RCC 7860 (cell line): ENCODE results near the gene EIF2S3.
"Not testable (repeated sequence)": the region's sequence is repeated elsewhere in the genome, so short reads cannot be mapped to it uniquely, and the experiment has no call there.

Source experiments
- DNase-seq: peaks from one replicate; pipeline ENCODE4 v3.0.0-alpha.2; 2015; ENCODE audit warnings: low spot score
- FAIRE-seq: peaks from 2 replicates; lab custom pipeline; 2012; peaks lifted over from hg19 to GRCh38; lab: Jason Lieb, UNC

The EIF2S3 gene

DNA sequence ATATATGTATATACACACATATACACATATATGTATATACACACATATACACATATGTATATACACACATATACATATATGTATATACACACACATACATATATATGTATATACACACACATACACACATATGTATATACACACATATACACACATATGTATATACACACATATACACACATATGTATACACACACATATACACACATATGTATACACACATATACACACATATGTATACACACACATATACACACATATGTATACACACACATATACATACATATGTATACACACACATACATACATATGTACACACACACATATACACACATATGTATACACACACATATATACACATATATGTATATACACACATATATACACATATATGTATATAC, 8.7 kb upstream of the EIF2S3 start:
- not testable (repeated sequence) for DNase-seq
- peak; percentile 73 for FAIRE-seq

DNA sequence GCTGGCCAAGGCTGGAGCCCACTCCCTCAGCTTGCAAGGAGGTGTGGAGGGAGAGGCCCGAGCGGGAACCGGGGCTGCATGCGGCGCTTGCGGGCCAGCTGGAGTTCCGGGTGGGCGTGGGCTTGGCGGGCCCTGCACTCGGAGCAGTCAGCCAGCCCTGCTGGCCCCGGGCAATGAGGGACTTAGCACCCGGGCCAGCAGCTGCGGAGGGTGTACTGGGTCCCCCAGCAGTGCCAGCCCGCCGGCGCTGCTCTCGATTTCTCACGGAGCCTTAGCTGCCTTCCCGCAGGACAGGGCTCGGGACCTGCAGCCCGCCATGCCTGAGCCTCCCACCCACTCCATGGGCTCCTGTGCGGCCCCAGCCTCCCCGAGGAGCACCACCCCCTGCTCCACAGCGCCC, 5.1 kb upstream of the EIF2S3 start:
- not testable (repeated sequence) for FAIRE-seq, DNase-seq

DNA sequence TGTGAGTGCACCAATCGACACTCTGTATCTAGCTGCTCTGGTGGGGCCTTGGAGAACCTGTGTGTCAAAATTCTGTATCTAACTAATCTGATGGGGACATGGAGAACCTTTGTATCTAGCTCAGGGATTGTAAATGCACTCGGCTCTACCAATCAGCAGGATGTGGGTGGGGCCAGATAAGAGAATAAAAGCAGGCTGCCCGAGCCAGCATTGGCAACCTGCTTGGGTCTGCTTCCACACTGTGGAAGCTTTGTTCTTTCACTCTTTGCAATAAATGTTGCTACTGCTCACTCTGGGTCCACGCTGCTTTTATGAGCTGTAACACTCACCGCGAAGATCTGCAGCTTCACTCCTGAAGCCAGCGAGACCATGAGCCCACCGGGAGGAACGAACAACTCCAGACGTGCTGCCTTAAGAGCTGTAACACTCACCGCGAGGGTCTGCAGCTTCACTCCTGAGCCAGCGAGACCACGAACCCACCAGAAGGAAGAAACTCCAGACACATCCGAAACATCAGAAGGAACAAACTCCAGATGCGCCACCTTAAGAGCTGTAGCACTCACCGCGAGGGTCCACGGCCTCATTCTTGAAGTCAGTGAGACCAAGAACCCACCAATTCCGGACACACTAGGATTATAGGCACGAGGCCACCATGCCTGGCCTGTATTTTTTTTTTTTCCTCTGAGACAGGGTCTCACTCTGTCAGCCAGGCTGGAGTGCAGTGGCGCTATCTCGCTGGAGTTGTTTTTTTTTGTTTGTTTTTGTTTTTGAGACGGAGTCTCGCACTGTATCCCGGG, 4.0 kb upstream of the EIF2S3 start:
- DNase-seq, FAIRE-seq: not testable (repeated sequence)

DNA sequence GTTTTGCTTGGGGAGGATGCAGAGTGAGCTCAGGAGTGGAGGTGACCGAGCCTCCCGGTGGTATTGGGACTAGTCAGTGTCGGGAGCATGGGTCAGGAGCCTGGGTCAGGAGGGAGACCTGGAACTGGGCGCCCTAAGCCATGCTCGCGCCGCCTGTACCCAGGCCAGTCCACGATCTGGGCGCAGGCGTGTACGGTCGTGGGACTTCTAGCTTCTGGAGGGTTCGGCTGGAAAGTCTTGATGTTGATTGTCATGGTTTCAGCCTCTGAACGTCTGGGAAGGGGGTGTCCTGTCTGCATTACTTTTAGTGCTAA, 244 bp downstream of the EIF2S3 start:
- no peak for FAIRE-seq
- no peak for DNase-seq

DNA sequence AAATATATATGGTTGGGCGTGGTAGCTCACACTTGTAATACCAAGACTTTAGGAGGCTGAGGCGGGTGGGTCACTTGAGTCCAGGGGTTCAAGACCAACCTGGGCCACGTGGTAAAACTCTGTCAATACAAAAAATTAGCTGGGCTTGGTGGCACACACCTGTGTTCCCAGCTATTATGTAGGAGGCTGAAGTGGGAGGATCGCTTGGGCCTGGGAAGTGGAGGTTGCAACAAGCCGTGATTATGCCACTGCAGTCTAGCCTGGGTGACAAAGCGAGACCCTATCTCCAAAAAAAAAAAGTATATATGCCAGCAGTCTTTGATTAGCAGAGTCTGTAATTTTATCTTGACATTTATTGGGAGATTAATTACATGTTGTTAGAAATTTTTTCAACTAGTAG, 8.7 kb downstream of the EIF2S3 start:
- FAIRE-seq (no peak), DNase-seq (no peak)

DNA sequence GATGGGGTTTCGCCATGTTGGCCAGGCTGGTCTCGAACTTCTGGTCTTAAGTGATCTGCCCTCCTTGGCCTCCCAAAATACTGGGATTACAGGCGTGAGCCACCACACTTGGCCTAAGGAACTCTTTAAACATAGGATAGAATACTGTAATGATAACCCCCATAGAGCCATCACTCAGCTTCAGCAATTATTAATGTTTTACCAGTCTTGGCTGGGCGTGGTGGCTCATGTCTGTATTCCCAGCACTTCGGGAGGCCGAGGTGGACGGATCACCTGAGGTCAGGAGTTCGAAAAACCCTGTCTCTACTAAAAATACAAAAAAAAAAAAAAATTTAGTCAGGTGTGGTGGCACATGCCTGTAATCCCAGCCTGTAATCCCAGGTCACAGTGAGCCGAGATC, 15.1 kb downstream of the EIF2S3 start:
- DNase-seq (no peak), FAIRE-seq (no peak)

DNA sequence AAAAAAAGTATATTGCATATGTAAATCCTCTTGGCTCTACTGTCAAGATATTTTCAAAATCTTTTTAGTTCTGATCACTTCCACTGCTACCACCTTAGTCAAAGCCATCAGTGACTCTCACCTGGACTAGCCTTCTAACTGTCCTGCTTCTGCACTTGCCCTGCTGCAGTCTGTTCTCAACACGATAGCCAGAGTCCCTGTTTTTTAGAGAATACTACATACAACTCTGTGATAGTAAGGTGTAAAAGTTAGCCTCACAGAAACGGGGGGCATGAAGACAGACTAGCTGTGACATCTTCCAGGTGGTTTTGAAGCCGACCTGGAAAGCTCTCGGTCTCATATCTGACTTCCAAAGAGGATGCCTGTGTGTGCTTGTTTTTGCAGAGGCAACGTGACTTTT, 24.7 kb downstream of the EIF2S3 start:
- no peak for FAIRE-seq
- no peak for DNase-seq

DNA sequence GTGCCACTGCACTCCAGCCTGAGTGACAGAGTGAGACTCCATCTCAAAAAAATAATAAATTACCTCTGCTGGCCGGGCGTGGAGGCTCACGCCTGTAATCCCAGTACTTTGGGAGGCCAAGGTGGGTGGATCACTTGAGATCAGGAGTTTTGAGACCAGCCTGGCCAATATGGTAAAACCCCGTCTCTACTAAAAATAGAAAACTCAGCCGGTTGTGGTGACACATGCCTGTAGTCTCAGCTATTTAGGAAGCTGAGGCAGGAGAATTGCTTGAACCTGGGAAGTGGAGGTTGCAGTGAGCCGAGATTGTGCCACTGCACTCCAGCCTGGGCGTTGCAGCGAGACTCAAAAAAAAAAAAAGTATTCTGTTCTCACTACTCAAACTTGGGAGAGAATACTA, 25.5 kb downstream of the EIF2S3 start:
- not testable (repeated sequence) for FAIRE-seq, DNase-seq

DNA sequence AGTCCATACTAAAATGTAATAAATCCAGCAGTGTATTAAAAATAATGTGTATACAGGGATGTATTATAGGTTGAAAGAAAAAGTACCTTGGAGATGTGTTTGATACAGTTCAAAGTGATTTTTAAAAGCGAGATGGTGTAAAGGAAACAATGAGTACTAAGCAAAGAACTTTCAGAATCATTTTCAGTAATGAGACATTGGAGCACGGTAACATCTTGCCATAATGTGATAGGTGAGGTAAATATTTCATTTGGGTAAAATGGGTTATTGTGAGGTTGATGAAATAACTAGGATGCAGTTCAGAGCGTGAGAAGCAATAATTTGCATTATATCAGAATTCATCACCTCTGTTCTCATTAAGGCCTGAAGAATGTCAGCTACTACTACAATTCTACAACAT, 25.9 kb downstream of the EIF2S3 start:
- FAIRE-seq (no peak), DNase-seq (no peak)

DNA sequence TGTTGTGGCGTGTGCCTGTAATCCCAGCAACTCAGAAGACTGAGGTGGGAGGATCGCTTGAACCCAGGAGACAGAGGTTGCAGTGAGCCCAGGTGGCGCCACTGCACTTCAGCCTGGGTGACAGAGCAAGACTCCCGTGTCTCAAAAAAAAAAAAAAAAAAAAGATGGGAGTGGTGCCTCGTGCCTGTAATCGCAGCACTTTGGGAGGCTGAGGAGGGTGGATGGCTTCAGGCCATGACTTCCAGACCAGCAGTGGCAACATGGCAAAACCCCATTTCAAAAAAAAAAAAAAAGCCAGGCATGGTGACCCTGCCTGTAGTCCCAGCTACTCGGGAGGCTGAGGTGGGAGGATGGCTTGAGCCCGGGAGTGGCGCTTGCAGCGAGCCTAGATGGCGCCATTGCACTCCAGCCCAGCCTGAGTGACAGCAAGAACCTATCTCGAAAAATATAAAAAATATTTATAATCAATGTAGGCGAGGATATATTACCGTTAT, 27.0 kb downstream of the EIF2S3 start:
- peak; percentile 23 for FAIRE-seq

DNA sequence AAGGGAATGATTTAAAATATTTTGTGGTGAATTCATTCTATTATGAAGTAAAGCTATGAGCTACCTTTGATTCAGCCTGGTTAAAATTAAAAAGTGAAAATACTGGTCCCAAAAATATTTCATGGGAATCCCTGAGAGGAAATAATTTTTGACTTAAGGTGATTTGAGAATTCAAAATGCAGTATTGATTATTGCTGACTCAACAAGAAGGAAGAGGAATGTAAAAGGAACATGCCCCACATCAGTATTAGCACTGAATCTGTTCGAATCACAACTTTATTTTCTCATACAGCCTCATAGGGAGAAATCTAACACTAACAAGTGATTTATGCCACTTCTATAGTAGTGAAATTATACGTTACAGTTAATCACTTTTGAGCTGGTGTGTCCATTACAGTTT, 27.7 kb downstream of the EIF2S3 start:
- FAIRE-seq (no peak), DNase-seq (no peak)

More for the DNA sequence above, 27.0 kb downstream of the EIF2S3 start:
- DNase-seq = peak; percentile 17

DNA sequence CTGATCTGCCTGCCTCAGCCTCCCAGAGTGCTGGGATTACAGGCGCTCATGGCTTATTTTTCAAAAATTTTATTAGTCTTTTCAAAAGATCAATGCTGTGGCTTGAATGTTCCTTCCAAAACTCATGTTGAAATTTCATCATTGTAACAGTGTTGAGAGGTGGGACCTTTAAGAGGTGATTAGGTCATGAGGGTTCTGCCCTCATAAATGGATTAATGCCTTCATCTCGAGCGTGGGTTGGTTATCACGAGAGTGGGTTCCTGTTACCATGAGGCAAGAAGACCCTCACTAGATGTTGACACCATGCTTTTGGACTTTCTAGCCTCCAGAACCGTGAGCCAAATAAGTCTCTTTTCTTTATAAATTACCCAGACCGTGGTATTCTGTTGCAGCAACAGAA, 30.3 kb downstream of the EIF2S3 start:
- no peak for DNase-seq
- FAIRE-seq = no peak

DNA sequence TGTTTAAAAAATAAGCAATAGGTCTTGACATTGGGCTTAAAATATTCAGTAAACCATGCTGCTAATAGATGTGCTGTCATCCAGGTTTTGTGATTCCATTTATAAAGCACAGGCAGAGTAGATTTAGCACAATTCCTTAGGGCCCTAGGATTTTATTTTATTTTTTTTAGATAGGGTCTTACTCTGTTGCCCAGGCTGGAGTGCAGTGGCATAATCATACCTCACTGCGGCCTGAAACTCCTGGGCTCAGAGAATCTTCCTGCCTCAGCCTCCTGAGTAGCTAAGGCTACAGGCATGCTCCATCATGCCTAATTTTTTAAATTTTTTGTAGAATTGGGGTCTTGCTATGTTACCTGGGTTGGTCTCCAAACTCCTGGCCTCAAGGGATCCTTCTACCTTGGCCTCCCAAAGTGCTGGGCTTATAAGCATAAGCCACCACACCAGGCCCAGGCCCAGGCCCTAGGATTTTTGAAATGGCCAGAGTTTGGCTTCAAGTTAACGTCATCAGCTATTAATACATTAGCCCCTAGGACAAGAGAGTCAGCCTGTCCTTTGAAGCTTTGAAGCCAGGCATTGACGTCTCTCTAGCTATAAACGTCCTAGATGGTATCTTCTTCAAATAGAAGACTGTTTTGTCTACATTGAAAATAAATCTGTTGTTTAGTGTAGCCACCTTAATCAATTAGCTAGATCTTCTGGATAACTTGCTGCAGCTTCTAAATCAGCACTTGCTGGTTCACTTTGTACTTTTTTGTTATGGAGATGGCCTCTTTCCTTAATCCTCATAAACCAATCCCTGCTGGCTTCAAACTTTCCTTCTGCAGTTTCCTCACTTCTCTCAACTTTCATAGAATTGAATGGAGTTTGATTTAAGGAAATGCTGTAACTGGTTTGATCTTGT, 35.8 kb downstream of the EIF2S3 start:
- DNase-seq = no peak
- FAIRE-seq = no peak

DNA sequence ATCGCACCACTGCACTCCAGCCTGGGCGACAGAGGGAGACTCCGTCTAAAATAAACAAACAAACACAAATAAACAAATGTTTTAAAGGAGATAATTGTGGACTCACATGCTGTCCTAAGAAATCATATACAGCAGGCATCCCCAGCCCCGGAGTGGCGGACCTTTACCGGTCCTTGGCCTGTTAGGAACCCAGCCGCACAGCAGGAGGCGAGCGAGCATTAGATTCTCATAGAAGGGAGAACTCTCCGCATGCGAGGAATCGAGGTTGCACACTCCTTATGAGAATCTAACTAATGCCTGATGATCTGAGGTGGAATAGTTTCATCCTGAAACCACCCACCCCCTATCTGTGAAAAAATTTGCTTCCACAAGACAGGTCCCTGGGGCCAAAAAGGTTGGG, 39.0 kb downstream of the EIF2S3 start:
- FAIRE-seq = no peak
- no peak for DNase-seq

DNA sequence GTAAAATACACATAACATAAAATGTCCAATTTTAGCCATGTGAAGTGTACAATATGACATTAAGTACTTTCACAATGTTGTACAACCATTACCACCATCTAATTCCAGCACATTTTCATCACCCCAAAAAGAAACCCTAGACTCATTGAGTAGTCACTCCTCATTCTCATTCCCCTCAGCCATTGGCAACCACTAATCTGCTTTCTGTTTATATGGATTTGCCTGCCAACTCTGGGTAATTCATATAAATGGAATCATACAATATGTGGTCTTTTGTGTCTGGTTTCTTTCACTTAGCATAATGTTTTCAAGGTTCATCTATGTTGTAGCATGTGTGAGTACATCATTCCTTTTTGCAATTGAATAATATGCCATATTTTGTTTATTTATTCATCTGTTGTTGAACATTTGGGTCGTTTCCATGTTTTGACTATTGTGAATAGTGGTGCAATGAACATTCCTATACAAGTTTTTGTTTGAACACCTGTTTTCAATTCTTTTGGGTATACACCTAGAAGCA, 43.0 kb downstream of the EIF2S3 start:
- no peak for DNase-seq
- no peak for FAIRE-seq

DNA sequence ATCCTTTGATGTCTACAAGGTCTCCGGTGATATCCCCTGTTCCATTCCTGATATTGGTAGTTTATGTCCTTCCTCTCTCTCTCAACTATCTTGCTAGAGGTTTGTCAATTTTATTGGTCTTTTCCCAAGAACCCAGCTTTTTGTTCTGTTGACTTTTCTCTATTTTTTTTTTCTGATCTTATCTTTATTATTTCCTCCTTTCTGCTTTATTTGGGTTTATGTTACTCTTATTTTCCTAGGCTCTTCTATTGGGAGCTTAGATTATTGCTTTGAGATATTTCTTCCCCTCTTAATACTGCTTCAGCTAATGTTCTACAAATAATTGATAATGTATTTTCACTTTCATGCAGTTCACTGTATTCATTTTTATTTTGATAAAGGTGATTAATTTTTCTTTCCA, 44.2 kb downstream of the EIF2S3 start:
- DNase-seq (no peak), FAIRE-seq (no peak)

DNA sequence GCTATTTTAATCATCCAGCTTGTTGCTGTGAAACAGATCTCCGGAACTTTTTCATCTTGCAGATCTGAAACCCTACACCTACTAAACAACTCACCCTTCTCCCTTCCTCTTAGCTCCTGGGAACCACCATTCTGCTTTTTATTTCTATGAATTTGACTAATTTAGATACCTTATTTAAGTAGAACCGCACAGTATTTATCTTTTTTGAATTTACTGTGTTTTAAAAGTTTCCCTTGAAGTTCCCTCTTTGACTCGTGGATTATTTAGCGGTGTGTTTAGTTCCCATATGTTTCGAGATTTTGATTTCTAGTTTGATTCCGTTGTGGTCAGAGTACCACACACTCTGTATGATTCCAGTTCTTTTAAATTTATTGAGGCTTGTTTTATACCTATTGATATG, 44.6 kb downstream of the EIF2S3 start:
- DNase-seq (no peak), FAIRE-seq (no peak)

DNA sequence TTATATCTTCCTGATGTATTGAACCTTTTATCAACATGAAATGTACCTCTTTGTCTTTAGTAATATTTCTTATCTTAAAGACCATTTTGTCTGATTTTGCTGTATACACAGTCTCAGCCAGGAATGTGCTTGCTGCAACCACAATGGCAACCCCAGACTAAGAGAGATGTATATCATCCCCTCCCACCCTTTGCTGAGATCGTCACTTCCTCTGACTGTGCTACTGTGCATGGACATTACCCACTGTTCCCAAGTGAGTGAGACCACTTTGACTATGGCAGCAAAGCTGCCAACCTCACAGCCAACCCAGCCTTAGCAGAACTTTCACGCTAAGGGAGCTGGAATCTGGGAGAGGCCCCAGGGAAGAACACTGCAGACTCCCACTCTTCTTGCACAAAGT, 46.0 kb downstream of the EIF2S3 start:
- no peak for FAIRE-seq
- DNase-seq = no peak

DNA sequence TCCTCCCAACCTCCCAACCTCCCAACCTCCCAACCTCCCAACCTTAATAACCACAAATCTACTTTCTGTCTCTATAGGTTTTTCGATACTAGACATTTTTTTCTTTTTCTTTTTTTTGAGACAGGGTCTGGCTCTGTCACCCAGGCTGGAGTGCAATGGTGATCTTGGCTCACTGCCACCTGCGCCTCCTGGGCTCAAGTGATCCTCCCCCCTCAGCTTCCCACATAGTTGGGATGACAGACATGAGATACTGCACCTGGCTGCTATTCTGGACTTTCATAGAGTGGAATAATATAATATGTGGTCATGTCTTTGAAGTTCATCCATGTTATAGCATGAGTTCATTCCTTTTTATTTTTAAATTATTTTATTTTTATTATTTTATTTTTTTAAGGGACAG, 55.3 kb downstream of the EIF2S3 start:
- FAIRE-seq (no peak), DNase-seq (no peak)

DNA sequence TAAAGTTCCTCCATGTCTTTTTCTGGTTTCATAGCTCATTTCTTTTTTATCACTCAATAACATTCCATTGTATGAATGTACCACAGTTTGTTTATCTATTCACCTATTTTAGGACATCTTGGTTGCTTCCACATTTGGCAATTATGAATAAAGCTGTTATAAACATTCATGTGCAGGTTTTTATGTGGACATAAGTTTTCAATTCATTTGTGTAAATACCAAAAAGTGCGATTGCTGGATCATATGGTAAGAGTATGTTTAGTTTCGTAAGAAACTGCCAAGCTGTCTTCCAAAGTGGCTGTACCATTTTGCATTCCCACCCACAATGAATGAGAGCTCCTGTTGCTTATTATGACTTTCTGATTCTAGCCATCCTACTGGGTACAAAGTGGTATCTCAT, 58.4 kb downstream of the EIF2S3 start:
- FAIRE-seq (no peak), DNase-seq (no peak)

DNA sequence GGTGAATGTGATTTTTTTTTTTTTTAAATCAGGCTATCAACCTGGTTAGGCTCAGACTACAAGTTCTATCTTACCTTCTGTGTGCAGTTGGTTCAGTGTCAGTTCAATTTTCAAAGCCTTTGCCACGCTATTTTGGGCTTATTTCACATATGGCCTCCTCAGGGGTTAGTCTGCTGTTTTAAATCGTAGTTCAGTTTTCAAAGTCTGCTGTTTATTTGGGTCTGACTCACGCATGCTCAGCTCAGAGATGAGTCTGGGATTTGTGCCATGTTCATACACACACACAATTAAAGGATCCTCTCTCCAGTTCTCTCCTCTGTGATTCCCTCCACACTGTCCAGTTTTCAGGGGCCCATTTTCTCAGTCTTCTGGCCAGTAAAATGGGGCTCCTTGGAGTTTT, 62.5 kb downstream of the EIF2S3 start:
- no peak for FAIRE-seq
- DNase-seq = no peak
